Fibroblast of mammary gland (primary cell): ENCODE measurements around the gene GPR142.

Experiments
- DNase-seq: peaks from one replicate; pipeline ENCODE4 v3.0.0-alpha.2; 2010; ENCODE audit warnings: low read depth
- H3K4me3 ChIP-seq: 2 replicates; pipeline ENCODE4 v1.5.1; 2011; ENCODE audit warnings: low read depth, mild to moderate bottlenecking, low read length, moderate library complexity; ENCODE audit not compliant: control insufficient read depth
- CTCF ChIP-seq: conservative IDR thresholded peaks from 2 replicates; pipeline ENCODE4 v1.5.1; 2011; ENCODE audit warnings: low read depth, low read length, inconsistent platforms; ENCODE audit not compliant: control insufficient read depth, insufficient read depth

The GPR142 gene

GRCh38 chr17:74329378-74329777, 37.9 kb upstream of the GPR142 start:
- no peak overlapping the region for H3K4me3 ChIP-seq
- DNase-seq = no peak
- no peak for TF ChIP-seq CTCF

- H3K4me3 ChIP-seq = no peak overlapping the region
- no peak for DNase-seq
- TF ChIP-seq CTCF = no peak
Observed at GRCh38 chr17:74330446-74330845, 36.9 kb upstream of the GPR142 start.

- DNase-seq = no peak
- TF ChIP-seq CTCF = no peak
- H3K4me3 ChIP-seq = no peak overlapping the region
Observed at GRCh38 chr17:74332017-74332650, 35.2 kb upstream of the GPR142 start.

- no peak overlapping the region for H3K4me3 ChIP-seq
- DNase-seq = no peak
- no peak for TF ChIP-seq CTCF
Observed at GRCh38 chr17:74332763-74333283, 34.5 kb upstream of the GPR142 start.

- DNase-seq = no peak
- TF ChIP-seq CTCF = no peak
- no peak overlapping the region for H3K4me3 ChIP-seq
Observed at GRCh38 chr17:74334393-74335039, 32.8 kb upstream of the GPR142 start.

GRCh38 chr17:74335529-74336062, 31.7 kb upstream of the GPR142 start:
- no peak overlapping the region for H3K4me3 ChIP-seq
- DNase-seq = no peak
- no peak for TF ChIP-seq CTCF
